H9 (cell line): Measurements from ENCODE around the gene SLC35A3. TPM values are rescaled to one million over a fixed set of nuclear protein-coding genes. Genes with fewer than 3 reads are reported as not detected.

ENCODE experiments used
- DNase-seq: peaks from one replicate; pipeline ENCODE4 v3.0.0-alpha.2; 2017
- H2AFZ ChIP-seq: one replicate; pipeline ENCODE4 v1.6.1; 2013; ENCODE audit warnings: mild to moderate bottlenecking, low read length, control low read depth, moderate library complexity
- H2AK5ac ChIP-seq: 2 replicates; pipeline ENCODE4 v1.6.1; 2013; ENCODE audit warnings: low read length, control low read depth, mixed read lengths; ENCODE audit not compliant: insufficient read length
- H2BK120ac ChIP-seq: one replicate; pipeline ENCODE4 v1.6.1; 2013; ENCODE audit warnings: low read depth, mild to moderate bottlenecking, low read length, control low read depth, inconsistent platforms; ENCODE audit not compliant: poor library complexity, severe bottlenecking
- H2BK12ac ChIP-seq: 2 replicates; pipeline ENCODE4 v1.6.1; 2013; ENCODE audit warnings: low read length, control low read depth, mixed read lengths, low read depth; ENCODE audit not compliant: insufficient read length
- H2BK15ac ChIP-seq: 2 replicates; pipeline ENCODE4 v1.6.1; 2013; ENCODE audit warnings: low read depth, low read length, control low read depth
- H2BK20ac ChIP-seq: one replicate; pipeline ENCODE4 v1.6.1; 2013; ENCODE audit warnings: low read depth, mild to moderate bottlenecking, low read length, control low read depth, inconsistent platforms; ENCODE audit not compliant: poor library complexity, severe bottlenecking
- H2BK5ac ChIP-seq: 2 replicates; pipeline ENCODE4 v1.6.1; 2013; ENCODE audit warnings: low read length, control low read depth, mixed read lengths; ENCODE audit not compliant: insufficient read length
- H3K14ac ChIP-seq: 2 replicates; pipeline ENCODE4 v1.6.1; 2013; ENCODE audit warnings: low read length, control low read depth; ENCODE audit not compliant: insufficient read depth
- H3K18ac ChIP-seq: 2 replicates; pipeline ENCODE4 v1.6.1; 2013; ENCODE audit warnings: low read depth, mild to moderate bottlenecking, mixed read lengths, low read length, control low read depth; ENCODE audit not compliant: insufficient read length
- H3K23ac ChIP-seq: 2 replicates; pipeline ENCODE4 v1.6.1; 2013; ENCODE audit warnings: low read length, control low read depth, mixed read lengths, low read depth; ENCODE audit not compliant: insufficient read length
- H3K23me2 ChIP-seq: 2 replicates; pipeline ENCODE4 v1.6.1; 2013; ENCODE audit warnings: low read depth, mild to moderate bottlenecking, mixed read lengths, low read length, control low read depth; ENCODE audit not compliant: insufficient read length, poor library complexity, severe bottlenecking
- H3K27ac ChIP-seq: 2 replicates; pipeline ENCODE4 v1.5.1; 2013; ENCODE audit warnings: low read length, control low read depth, mixed read lengths, low read depth; ENCODE audit not compliant: insufficient read length
- H3K27me3 ChIP-seq: 2 replicates; pipeline ENCODE4 v1.6.1; 2013; ENCODE audit warnings: low read length, control low read depth, inconsistent platforms; ENCODE audit not compliant: insufficient read depth
- H3K4ac ChIP-seq: 2 replicates; pipeline ENCODE4 v1.6.1; 2013; ENCODE audit warnings: low read depth, mild to moderate bottlenecking, control low read depth, inconsistent platforms, low read length, moderate library complexity
- H3K4me1 ChIP-seq: 2 replicates; pipeline ENCODE4 v1.6.1; 2013; ENCODE audit warnings: low read length, control low read depth, inconsistent platforms; ENCODE audit not compliant: insufficient read depth
- H3K4me2 ChIP-seq: 2 replicates; pipeline ENCODE4 v1.6.1; 2013; ENCODE audit warnings: low read length, control low read depth, mixed read lengths; ENCODE audit not compliant: insufficient read length, insufficient read depth
- H3K56ac ChIP-seq: 2 replicates; pipeline ENCODE4 v1.6.1; 2013; ENCODE audit warnings: low read depth, mild to moderate bottlenecking, mixed read lengths, low read length, control low read depth; ENCODE audit not compliant: insufficient read length
- H3K79me1 ChIP-seq: 2 replicates; pipeline ENCODE4 v1.6.1; 2013; ENCODE audit warnings: low read depth, mild to moderate bottlenecking, moderate library complexity, low read length, control low read depth, inconsistent platforms; ENCODE audit not compliant: insufficient read depth, poor library complexity, severe bottlenecking
- H3K79me2 ChIP-seq: 2 replicates; pipeline ENCODE4 v1.6.1; 2013; ENCODE audit warnings: low read length, control low read depth, inconsistent platforms; ENCODE audit not compliant: insufficient read depth
- H3K9ac ChIP-seq: 2 replicates; pipeline ENCODE4 v1.6.1; 2013; ENCODE audit warnings: low read length, control low read depth, mixed read lengths; ENCODE audit not compliant: insufficient read length; ENCODE audit errors: extremely low read depth
- H3K9me3 ChIP-seq: one replicate; pipeline ENCODE4 v1.6.1; 2013; ENCODE audit warnings: low read depth, low read length, inconsistent platforms; ENCODE audit not compliant: control insufficient read depth
- H3T11ph ChIP-seq: one replicate; pipeline ENCODE4 v1.6.1; 2013; ENCODE audit warnings: mild to moderate bottlenecking, low read length, control low read depth, inconsistent platforms
- H4K20me1 ChIP-seq: one replicate; pipeline ENCODE4 v1.6.1; 2013; ENCODE audit not compliant: control insufficient read depth, insufficient read length, insufficient read depth
- H4K5ac ChIP-seq: 2 replicates; pipeline ENCODE4 v1.6.1; 2013; ENCODE audit warnings: low read depth, mild to moderate bottlenecking, mixed read lengths, low read length, control low read depth; ENCODE audit not compliant: insufficient read length
- H4K8ac ChIP-seq: replicated peaks from 2 replicates; pipeline ENCODE4 v1.6.1; 2013; ENCODE audit warnings: low read length, control low read depth, mixed read lengths, low read depth; ENCODE audit not compliant: insufficient read length
- H4K91ac ChIP-seq: 2 replicates; pipeline ENCODE4 v1.6.1; 2013; ENCODE audit warnings: low read depth, mild to moderate bottlenecking, moderate library complexity, mixed read lengths, low read length, control low read depth; ENCODE audit not compliant: insufficient read length
- H3K27ac Mint-ChIP-seq, 3 experiments: 2 replicates in 2 of 3; 3 replicates in 1 of 3; pipeline ENCODE4 v1.8.0; 2020 to 2021; ENCODE audit warnings: mixed read lengths in 3 of 3, mild to moderate bottlenecking in 1 of 3, moderate library complexity in 1 of 3
- H3K27me3 Mint-ChIP-seq: 2 replicates; pipeline ENCODE4 v1.8.0; 2021; ENCODE audit warnings: low read depth, mild to moderate bottlenecking, moderate library complexity, mixed read lengths
- H3K36me3 Mint-ChIP-seq, 3 experiments: 2 replicates in 2 of 3; 3 replicates in 1 of 3; pipeline ENCODE4 v1.8.0; 2020 to 2021; ENCODE audit warnings: low read depth in 3 of 3, mixed read lengths in 3 of 3; ENCODE audit not compliant: insufficient read depth in 1 of 3
- H3K4me1 Mint-ChIP-seq, 2 experiments: 2 replicates each; pipeline ENCODE4 v1.8.0; 2020; ENCODE audit warnings: mixed read lengths in 2 of 2
- H3K4me3 Mint-ChIP-seq, 2 experiments: 2 replicates in 1 of 2; 3 replicates in 1 of 2; pipeline ENCODE4 v1.8.0; 2020 to 2021; ENCODE audit warnings: mild to moderate bottlenecking in 2 of 2, mixed read lengths in 2 of 2, moderate library complexity in 1 of 2
- H3K9me3 Mint-ChIP-seq, 2 experiments: 2 replicates in 1 of 2; 3 replicates in 1 of 2; pipeline ENCODE4 v1.8.0; 2020; ENCODE audit warnings: mild to moderate bottlenecking in 2 of 2, mixed read lengths in 2 of 2, moderate library complexity in 1 of 2
- CTCF ChIP-seq: fragments of 200-600 bp; sonication (generic); conservative IDR thresholded peaks from 3 replicates; pipeline ENCODE4 v1.8.0; 2021; ENCODE audit warnings: antibody characterized with exemption, mild to moderate bottlenecking
- WGBS: extraction: QIAGEN DNeasy Blood & Tissue Kit; methylation state at CpG from one replicate; pipeline ENCODE4 v1.1.7; 2013; ENCODE audit warnings: missing lambda C conversion rate, low lambda C conversion rate, mixed read lengths; ENCODE audit not compliant: insufficient read length; ENCODE audit errors: extremely low coverage; 5-methylcytosine and 5-hydroxymethylcytosine counted together
- total RNA-seq: library from RNA; stranded (reverse); gene quantifications from 2 replicates; pipeline ENCODE4 v1.2.1, GENCODE V29; 2021

The SLC35A3 gene
- total RNA-seq, 1 experiment from 2014 or later: 15.1 TPM

- Histone ChIP-seq H3K4ac (no peak overlapping the region), H3K4me1 (no peaks in the 10 kb centered on the region), H4K91ac (no peak overlapping the region), H4K8ac (no peak overlapping the region), H4K20me1 (no peaks in the 10 kb centered on the region), H3K79me2 (no peaks in the 10 kb centered on the region), H3K18ac (no peak overlapping the region), H3K56ac (no peak overlapping the region), H2BK15ac (no peak overlapping the region), H2AFZ (no peak overlapping the region), H2BK20ac (no peak overlapping the region), H2BK5ac (no peak overlapping the region), H3K27me3 (no peaks in the 10 kb centered on the region), H4K5ac (no peak overlapping the region), H3T11ph (no peak overlapping the region), H2BK120ac (no peak overlapping the region), H3K79me1 (no peaks in the 10 kb centered on the region), H3K4me2 (no peak overlapping the region), H3K14ac (no peak overlapping the region), H3K23ac (no peak overlapping the region), H2AK5ac (no peak overlapping the region), H2BK12ac (no peak overlapping the region), H3K9ac (no peak overlapping the region), H3K9me3 (no peaks in the 10 kb centered on the region), H3K27ac (no peak overlapping the region), H3K23me2 (no peaks in the 10 kb centered on the region)
- no peaks in the 10 kb centered on the region; the same call in none of the 2 replicates for H3K27me3 Mint-ChIP-seq
- peaks cover 3 to 4% of the 10 kb centered on the region in 2 experiments; a peak in 1 of 4 replicates for H3K4me1 Mint-ChIP-seq
- no CpG with 5 or more reads among the region's 1 CpG for WGBS
- no peak for TF ChIP-seq CTCF
- H3K4me3 Mint-ChIP-seq: no peak overlapping the region
- no peaks in the 10 kb centered on the region for H3K36me3 Mint-ChIP-seq
- H3K9me3 Mint-ChIP-seq: no peaks in the 10 kb centered on the region
- DNase-seq: no peak
- H3K27ac Mint-ChIP-seq: no peak overlapping the region
Observed at GRCh38 chr1:99942723-99943122, 27.1 kb upstream of the SLC35A3 start.
